Jurkat, Clone E6-1 (cell line): Measurements from ENCODE around the gene AMOT. TPM values are rescaled to one million over a fixed set of nuclear protein-coding genes. Genes with fewer than 3 reads are reported as not detected.
"Not testable (repeated sequence)": the region's sequence is repeated elsewhere in the genome, so short reads cannot be mapped to it uniquely, and the experiment has no call there.

Experiments
- DNase-seq: peaks from one replicate; pipeline ENCODE4 v3.0.0-alpha.2; 2011; ENCODE audit warnings: low read depth, low spot score
- H3K4me3 ChIP-seq: 2 replicates; pipeline ENCODE4 v1.5.1; 2011; ENCODE audit warnings: mild to moderate bottlenecking, low read length, control low read depth, moderate library complexity
- polyA plus RNA-seq: library from polyadenylated mRNA; unstranded; fragments of >200 nt; gene quantifications from one replicate; pipeline ENCODE4 v1.2.1, GENCODE V29; 2012; ENCODE audit warnings: missing spikeins; ENCODE audit not compliant: insufficient read length, insufficient read depth

AMOT gene
- polyA plus RNA-seq = 6.4 TPM

- peak; percentile 70 for DNase-seq
- peak within 1 kb of the TSS; percentile 64 for H3K4me3 ChIP-seq
These were observed at the start of gene AMOT for GRCh38 chrX:112840382-112841113. Gene AMOT (minus strand): TSS chrX:112840831. CDS start chrX:112823126, 17,705 bp downstream.

GRCh38 chrX:112889400-112889799, 48.8 kb upstream of the AMOT start:
- no peak for DNase-seq
- no peak overlapping the region for H3K4me3 ChIP-seq

- DNase-seq = no peak
- H3K4me3 ChIP-seq = no peak overlapping the region
These were observed 48.3 kb upstream of the AMOT start for GRCh38 chrX:112888916-112889315.

- H3K4me3 ChIP-seq = no peak overlapping the region
- DNase-seq = no peak
These were observed 37.1 kb upstream of the AMOT start for GRCh38 chrX:112877771-112878173.

- no peak overlapping the region for H3K4me3 ChIP-seq
- DNase-seq = no peak
These were observed 34.0 kb upstream of the AMOT start for GRCh38 chrX:112874614-112875013.

- DNase-seq = no peak
These were observed 33.5 kb upstream of the AMOT start for GRCh38 chrX:112874175-112874574.

GRCh38 chrX:112868586-112868985, 28.0 kb upstream of the AMOT start:
- no peak for DNase-seq
- no peak overlapping the region for H3K4me3 ChIP-seq

More at GRCh38 chrX:112874175-112874574, 33.5 kb upstream of the AMOT start:
- H3K4me3 ChIP-seq = no peak overlapping the region

- H3K4me3 ChIP-seq = no peak overlapping the region
- no peak for DNase-seq
These were observed 26.9 kb upstream of the AMOT start for GRCh38 chrX:112867570-112867969.

GRCh38 chrX:112866175-112866574, 25.5 kb upstream of the AMOT start:
- DNase-seq = no peak

GRCh38 chrX:112865464-112866025, 24.9 kb upstream of the AMOT start:
- no peak for DNase-seq
- H3K4me3 ChIP-seq = no peak overlapping the region

More at GRCh38 chrX:112866175-112866574, 25.5 kb upstream of the AMOT start:
- no peak overlapping the region for H3K4me3 ChIP-seq

- H3K4me3 ChIP-seq = no peak overlapping the region
- no peak for DNase-seq
These were observed 23.2 kb upstream of the AMOT start for GRCh38 chrX:112863850-112864249.

- no peak for DNase-seq
- H3K4me3 ChIP-seq = no peak overlapping the region
These were observed 16.8 kb upstream of the AMOT start for GRCh38 chrX:112857478-112857878.

GRCh38 chrX:112854901-112855300, 14.3 kb upstream of the AMOT start:
- DNase-seq, H3K4me3 ChIP-seq: not testable (repeated sequence)

GRCh38 chrX:112852851-112853250, 12.2 kb upstream of the AMOT start:
- no peak for DNase-seq
- H3K4me3 ChIP-seq = no peak overlapping the region

- no peak for DNase-seq
- H3K4me3 ChIP-seq = no peak overlapping the region
These were observed 11.2 kb upstream of the AMOT start for GRCh38 chrX:112851806-112852205.

GRCh38 chrX:112851161-112851779, 10.6 kb upstream of the AMOT start:
- DNase-seq = no peak
- no peak overlapping the region for H3K4me3 ChIP-seq

GRCh38 chrX:112849016-112849415, 8.4 kb upstream of the AMOT start:
- no peak for DNase-seq
- H3K4me3 ChIP-seq = no peak overlapping the region

- H3K4me3 ChIP-seq = no peak overlapping the region
- DNase-seq = no peak
These were observed 6.2 kb upstream of the AMOT start for GRCh38 chrX:112846782-112847181.

- DNase-seq = no peak
- no peak overlapping the region for H3K4me3 ChIP-seq
These were observed 5.6 kb upstream of the AMOT start for GRCh38 chrX:112846187-112846586.

- H3K4me3 ChIP-seq = no peak overlapping the region
- no peak for DNase-seq
These were observed 3.6 kb upstream of the AMOT start for GRCh38 chrX:112844250-112844649.
